HG02943 (cell line): ENCODE data around the gene TTLL5.

Experiments
- ATAC-seq: cut with Tn5 transposase; IDR thresholded peaks from one replicate; pipeline ENCODE4 v1.9.1; 2021; ENCODE audit warnings: mild to moderate bottlenecking, low read depth, moderate library complexity; ENCODE audit not compliant: unreplicated experiment

The TTLL5 gene

DNA sequence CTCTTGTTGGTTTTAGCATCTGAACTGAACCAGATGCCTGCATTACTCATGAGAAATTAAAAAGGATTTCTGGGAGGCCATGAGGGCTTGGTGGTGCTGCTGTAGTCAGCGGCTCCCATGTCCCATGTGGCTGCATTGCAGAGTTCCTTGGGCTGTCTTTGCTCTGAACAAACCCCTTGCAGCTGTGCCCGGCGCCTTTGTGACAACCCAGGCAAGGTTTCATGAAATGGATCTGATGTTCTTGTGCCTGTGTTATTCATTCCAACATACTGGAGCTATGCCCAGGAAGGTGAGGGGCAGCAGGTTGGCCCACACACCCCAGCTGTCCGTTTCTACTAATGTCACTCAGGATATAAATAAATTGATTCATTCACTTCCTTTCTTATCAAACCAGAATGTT, 280.0 kb downstream of the TTLL5 start:
- ATAC-seq = no peak

DNA sequence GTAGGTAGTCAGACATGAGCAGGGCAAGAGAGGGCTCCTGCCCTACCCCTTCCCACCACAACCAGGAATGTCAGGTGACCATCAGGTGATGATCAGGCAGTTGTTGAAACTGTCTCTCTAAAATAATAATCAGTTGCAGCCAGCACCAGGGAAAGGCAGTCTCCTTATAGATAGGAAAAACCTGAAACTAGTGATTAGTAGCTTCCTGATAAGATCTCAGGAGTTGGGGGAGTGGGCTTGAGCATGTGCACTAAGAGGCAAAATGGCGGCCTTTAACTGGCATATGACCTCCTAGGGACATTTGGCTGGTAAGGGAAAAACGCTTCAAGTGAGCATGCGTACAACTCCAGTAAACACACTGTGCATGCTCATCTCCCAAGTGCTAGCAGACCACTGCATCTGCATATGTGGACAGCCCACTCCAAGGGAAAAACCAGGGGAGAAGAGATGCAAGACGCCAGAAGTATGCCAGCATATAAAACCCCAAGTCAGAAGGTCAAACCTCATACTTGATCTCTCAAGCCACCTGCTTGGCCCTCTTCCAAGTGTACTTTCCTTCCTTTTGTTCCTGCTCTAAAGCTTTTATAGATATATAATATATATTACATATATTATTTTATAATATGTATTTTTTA, 283.7 kb downstream of the TTLL5 start:
- ATAC-seq = no peak

- ATAC-seq = no peak
Observed at GRCh38 chr14:75946785-75947184, 285.7 kb downstream of the TTLL5 start.

DNA sequence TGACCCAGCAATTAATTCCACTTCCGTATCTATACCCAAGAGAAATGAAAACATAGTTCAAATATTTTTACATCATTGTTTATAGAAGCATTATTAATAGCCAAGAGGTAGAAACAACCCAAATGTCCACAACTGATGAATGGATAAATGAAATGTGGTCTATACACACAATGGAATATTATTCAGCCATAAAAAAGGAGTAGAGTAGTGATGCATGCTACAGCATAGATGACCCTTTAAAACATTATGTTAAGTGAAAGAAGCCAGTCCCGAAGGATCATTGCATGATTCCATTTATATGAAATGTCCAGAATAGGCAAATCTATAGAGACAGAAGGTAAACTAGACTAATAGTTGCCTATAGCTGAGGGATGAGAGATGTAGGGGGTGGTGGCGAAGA, 291.4 kb downstream of the TTLL5 start:
- ATAC-seq = no peak

- ATAC-seq = no peak
Observed at GRCh38 chr14:75959031-75959430, 298.0 kb downstream of the TTLL5 start.

DNA sequence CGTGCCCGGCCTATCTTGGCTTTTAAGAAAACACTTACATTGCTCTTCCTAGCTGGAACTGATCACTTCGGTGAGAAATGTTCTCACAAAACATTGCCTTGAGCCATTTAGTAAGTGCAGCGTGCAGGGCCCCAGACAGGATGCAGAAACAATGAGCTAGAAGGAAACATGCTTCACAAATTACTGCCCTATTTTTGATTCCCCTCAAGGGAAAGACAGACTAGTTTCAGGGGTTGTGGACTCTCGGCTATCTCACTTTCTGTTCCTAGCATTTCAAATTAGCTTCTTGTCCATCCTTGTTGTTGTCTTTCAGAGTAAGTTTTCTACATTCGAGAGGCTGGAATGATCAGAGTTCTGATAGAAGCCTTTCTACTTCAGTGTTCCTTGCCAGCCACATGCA, 299.2 kb downstream of the TTLL5 start:
- ATAC-seq = no peak

DNA sequence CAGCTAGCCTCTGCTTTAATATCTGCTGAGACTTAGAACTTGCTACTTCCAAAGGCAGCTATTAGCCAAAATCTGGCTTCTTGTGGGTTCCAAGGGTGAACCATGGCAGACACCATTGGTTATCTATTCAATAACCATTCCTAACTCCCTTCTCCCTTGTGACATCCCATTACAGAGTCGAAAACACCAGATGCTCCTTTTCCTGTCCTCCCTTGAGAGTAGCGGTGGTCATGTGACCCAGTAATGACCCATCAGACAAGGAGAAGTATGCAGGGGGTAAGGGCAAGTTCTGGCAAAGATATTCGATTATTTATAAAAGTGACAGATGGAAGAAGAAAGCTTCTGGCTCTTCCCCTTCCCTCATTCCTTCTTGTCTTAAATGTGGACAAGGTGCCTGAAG, 300.6 kb downstream of the TTLL5 start:
- no peak for ATAC-seq

- no peak for ATAC-seq
Observed at GRCh38 chr14:75967866-75968265, 306.8 kb downstream of the TTLL5 start.

DNA sequence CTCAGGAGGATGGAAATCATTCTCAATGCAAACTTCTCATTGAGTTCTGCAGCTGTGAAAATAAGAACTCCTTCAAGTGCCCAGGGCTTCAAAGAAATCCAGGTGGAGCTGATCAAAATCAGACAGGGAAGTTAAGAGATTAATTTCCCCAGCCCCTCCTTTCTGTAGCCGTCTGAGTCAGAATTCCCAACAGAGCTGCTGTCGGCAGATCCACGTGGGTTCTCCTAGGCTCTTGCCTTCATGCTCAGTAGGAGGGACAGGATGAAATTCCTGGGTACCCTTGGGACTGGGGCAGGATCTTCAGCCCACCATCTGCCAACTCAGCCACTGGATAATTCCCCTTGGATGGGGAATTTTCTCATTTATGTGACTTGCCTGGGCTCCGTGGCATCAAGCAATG, 307.4 kb downstream of the TTLL5 start:
- ATAC-seq = no peak

DNA sequence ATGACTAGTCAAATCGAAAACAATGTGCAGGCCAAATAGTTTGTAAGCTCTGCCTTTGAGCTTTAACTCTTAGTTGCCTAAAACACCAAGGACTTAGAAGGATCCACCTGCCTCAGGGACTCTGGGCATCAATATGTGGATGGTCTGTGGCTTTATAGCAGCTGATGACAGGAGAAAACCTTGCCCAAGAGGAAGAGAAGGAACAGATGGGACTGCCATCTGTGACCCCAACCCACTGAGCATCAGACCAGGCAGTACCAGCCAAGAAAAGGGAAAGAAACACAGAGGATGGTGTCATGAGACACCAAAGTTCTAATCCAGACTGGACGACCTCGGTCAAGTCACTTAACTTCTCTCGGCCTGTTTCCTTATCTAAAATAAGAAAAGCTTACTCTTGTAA, 308.1 kb downstream of the TTLL5 start:
- ATAC-seq = no peak

DNA sequence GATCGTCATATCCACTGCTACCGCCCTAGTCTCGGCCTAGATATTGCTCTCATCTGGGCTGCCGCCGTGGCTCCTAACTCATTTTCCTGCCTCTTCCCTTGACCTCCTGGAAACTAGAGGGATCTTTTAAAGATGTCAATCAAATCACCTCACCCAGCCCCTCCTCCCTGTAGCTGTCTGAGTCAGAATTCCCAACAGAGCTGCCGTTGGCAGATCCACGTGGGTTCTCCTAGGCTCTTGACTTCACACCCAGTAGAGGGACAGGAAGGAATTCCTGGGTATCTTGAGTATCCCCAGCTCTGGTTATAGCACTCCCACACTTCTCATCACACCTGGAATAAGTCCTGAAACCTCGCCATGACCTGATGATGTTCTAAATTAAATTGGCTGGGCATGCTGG, 308.8 kb downstream of the TTLL5 start:
- no peak for ATAC-seq

- ATAC-seq = no peak
Observed at GRCh38 chr14:75970989-75971388, 309.9 kb downstream of the TTLL5 start.

GRCh38 chr14:75971509-75971908, 310.5 kb downstream of the TTLL5 start:
- ATAC-seq = no peak

- no peak for ATAC-seq
Observed at GRCh38 chr14:75972801-75973421, 311.9 kb downstream of the TTLL5 start.

DNA sequence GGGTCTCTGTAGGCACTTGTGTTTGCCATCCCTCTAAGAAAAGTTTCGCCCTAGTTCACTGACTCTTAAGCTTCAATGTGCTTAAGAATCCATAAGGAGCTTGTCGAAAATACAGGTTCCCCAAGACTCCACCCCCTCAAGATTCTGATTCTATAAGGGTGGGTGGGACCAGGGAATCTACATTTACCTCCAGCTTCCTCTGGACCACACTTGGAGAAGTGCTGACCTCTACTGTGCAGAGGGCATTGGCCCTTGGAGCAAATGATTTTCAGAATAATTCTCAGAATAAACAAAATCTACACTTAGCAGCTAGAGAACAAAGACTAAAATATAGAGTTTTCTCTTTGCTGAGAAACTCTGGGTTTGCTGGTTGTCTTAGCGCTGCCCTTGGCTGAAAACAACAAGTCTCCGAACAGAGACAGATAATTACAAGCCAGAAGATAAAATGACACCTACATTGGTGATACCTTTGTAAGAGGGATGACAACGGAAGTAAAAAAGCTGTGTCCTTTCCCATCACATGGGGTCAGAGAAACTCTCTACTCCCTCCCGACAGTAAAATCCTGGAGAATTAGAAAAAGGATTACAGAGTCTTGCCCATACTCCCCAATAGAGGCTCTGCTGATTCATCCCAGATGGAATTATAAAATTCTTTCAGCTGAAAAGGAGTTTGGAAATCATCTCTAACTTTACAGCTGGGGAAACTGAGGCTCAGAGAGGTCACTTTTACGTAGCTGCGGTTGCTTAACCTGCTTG, 316.0 kb downstream of the TTLL5 start:
- ATAC-seq = no peak

- ATAC-seq = no peak
Observed at GRCh38 chr14:75977582-75977943, 316.5 kb downstream of the TTLL5 start.

- no peak for ATAC-seq
Observed at GRCh38 chr14:75978249-75978731, 317.2 kb downstream of the TTLL5 start.

GRCh38 chr14:75979071-75979571, 318.1 kb downstream of the TTLL5 start:
- ATAC-seq = no peak

DNA sequence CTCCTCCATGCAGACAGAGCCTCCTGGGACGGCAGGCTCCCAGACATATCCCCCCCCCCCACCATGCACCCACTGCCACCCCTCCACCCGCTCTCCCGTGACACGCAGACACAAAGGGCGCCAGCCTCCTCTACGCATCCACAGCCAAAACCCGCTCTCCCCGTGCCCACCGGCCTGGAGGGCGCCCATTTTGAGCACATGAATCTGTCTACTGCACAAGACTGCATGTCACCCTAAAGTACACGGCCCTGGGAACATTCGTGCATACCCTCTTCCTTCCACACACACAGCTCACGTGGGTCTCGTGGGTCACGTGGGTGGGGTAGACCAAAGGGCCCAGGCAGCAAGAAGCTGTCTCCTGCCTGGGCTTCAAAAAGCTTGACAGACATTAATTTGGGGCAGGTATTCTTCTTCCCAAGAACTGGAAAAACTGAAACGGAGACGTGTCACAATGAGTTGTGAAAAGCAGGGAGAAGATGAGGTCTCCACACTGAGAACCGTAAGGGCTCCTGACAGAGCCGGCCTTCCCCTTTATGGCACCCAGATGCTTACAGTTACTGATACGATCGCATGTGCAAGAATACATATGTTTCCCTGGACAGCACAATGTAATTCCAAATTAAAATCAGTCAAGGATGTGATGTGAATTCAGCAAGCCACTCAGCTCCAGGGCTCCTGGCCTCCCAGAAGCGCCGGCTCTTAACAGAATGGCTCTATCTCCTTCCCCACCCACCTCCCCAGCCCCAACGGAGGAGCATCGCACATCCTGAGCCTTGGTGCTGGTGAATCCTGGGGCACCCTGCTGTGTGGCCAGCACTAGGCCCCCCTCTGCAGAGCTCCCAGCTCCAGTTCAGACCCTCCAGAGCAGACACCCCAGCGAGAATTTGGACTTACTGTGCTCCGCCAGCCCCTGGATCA, 318.9 kb downstream of the TTLL5 start:
- no peak for ATAC-seq

DNA sequence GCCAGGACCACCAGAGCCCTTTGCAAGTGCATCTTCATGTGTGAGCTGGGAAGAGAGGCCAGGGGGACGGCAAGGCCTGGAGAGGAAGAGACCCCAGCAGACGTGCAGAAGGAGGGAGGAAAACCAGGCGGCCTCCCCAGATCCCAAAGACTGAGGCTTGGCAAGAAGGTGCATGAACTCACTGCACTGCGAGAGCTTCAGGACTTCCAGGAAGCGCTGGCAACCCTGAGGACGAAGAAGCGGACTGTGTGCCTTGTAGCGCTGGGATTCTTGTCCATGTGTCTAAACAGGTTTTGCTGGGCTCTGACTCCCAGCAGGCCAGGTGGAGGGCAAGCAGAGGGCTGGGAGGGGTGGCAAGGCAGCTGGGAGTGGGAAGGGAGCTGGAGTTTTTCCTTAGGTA, 319.8 kb downstream of the TTLL5 start:
- ATAC-seq = no peak
